ENCODE data around the gene AMBP. TPM values are rescaled to one million over a fixed set of nuclear protein-coding genes. Genes with fewer than 3 reads are reported as not detected.
"Not testable (repeated sequence)": the region's sequence is repeated elsewhere in the genome, so short reads cannot be mapped to it uniquely, and the experiment has no call there.

The AMBP gene
- total RNA-seq, 1 experiment from 2014 or later: not detected

DNA sequence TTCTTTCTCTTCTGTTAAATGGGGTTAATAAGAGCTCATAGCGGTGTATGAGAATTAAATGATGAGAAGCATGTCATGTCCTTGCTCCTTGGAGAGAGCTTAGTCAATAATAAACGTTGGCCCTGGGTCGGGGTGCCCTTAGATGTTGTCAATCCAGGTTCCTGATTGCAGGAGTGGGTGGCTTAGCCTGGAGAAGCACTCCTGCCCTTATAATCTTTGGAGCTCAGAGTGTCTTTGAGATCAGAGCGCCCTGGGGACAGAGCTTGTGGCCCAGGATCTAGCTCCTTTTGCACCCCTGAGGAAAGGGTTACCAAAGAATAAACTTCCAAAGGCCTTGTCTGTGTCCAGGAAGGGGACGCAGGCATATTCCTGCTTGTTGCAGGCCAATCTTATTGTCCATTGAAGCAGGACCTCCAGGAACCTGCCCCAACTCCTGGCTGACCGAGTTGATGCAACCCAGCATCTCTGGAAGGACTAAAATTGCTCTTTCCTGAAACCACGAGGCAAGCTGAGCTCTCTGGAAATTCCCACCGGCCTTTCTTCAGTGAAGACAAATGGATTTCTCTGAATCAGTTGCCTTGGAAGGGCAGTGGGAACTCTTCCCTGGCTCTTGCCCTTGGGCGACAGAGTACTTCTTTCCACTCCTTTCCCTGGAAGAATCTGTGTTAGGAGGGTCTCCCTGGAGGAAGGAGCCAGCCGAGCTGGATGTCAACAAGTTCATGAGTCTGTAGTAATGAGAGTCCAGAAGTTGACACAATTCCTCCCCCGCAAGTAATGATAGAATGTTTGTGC, 6.4 kb upstream of the AMBP start:
- H3K27me3 ChIP-seq (replicated peaks; ENCODE audit: insufficient read depth, low read depth, low read length, poor library complexity): no peaks in the 10 kb centered on the region
- no peak for DNase-seq (ENCODE audit: low spot score)
- CTCF ChIA-PET: interaction anchor here (0.5 to 1.9 kb wide), 2 partner anchors 24 to 305 kb away, joined by 4 to 8 read pairs; no protein-coding TSS in a partner anchor
- no peak overlapping the region for H3K27ac ChIP-seq (ENCODE audit: low read depth, low read length, poor library complexity, severe bottlenecking)
- intact Hi-C loops (cut with micrococcal nuclease; ENCODE audit: unreplicated experiment): no loop called here
- H3K9me3 ChIP-seq (ENCODE audit: low read depth, low read length, poor library complexity, severe bottlenecking): no peaks in the 10 kb centered on the region
- no peaks in the 10 kb centered on the region for H3K4me1 ChIP-seq (ENCODE audit: insufficient read depth, low read length, poor library complexity, severe bottlenecking)
- no TSS peak for BruUV-seq (replicated peaks)
- TF ChIP-seq, protein P1, sequence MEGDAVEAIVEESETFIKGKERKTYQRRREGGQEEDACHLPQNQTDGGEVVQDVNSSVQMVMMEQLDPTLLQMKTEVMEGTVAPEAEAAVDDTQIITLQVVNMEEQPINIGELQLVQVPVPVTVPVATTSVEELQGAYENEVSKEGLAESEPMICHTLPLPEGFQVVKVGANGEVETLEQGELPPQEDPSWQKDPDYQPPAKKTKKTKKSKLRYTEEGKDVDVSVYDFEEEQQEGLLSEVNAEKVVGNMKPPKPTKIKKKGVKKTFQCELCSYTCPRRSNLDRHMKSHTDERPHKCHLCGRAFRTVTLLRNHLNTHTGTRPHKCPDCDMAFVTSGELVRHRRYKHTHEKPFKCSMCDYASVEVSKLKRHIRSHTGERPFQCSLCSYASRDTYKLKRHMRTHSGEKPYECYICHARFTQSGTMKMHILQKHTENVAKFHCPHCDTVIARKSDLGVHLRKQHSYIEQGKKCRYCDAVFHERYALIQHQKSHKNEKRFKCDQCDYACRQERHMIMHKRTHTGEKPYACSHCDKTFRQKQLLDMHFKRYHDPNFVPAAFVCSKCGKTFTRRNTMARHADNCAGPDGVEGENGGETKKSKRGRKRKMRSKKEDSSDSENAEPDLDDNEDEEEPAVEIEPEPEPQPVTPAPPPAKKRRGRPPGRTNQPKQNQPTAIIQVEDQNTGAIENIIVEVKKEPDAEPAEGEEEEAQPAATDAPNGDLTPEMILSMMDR (conservative IDR thresholded peaks at IDR 0.05; ENCODE audit: low read depth, low read length): no peak
- TF ChIP-seq EZH2 (IDR thresholded peaks at IDR 0.05; ENCODE audit: borderline replicate concordance, low read depth, low read length, poor library complexity, severe bottlenecking): no peak
- no peaks in the 10 kb centered on the region for H3K36me3 ChIP-seq (ENCODE audit: insufficient read depth, low read length, poor library complexity, severe bottlenecking)
- no peak overlapping the region for H3K4me3 ChIP-seq (ENCODE audit: low read depth, low read length, poor library complexity, severe bottlenecking)
- POLR2A ChIA-PET (ENCODE audit: low non-redundant PET): interaction anchor here (0.7 kb wide), 1 partner anchor 560 kb away, joined by 3 read pairs; no protein-coding TSS in a partner anchor

DNA sequence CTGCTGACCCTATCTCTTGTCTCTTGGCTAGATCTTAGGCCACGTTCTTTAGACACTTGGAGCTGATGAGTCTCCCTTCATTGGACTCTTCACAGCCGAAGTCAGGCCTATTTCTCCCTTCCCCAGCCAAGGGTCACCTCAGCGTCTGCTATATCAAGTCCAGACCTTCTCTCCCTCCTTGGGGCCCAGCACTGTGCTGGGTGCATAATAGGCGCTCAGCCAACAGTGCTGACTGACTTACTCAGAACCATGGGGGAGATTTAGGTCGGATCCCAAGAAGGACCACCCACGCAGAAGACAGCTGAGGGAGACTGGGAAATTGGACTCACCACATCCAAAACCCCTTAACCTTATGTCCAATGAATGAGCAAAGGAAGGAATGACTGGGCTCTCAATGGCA, 5.6 kb upstream of the AMBP start:
- Histone ChIP-seq H3K36me3 (ENCODE audit: insufficient read depth, low read length, poor library complexity, severe bottlenecking) (no peaks in the 10 kb centered on the region), H3K9me3 (ENCODE audit: low read depth, low read length, poor library complexity, severe bottlenecking) (no peaks in the 10 kb centered on the region), H3K27me3 (replicated peaks; ENCODE audit: insufficient read depth, low read depth, low read length, poor library complexity) (no peaks in the 10 kb centered on the region), H3K27ac (ENCODE audit: low read depth, low read length, poor library complexity, severe bottlenecking) (no peak overlapping the region), H3K4me1 (ENCODE audit: insufficient read depth, low read length, poor library complexity, severe bottlenecking) (no peaks in the 10 kb centered on the region), H3K4me3 (ENCODE audit: low read depth, low read length, poor library complexity, severe bottlenecking) (no peak overlapping the region)
- ChIA-PET POLR2A (ENCODE audit: low non-redundant PET) (no interaction called here), CTCF (interaction anchor here (0.6 to 1.9 kb wide), 2 partner anchors 24 to 205 kb away, joined by 3 to 8 read pairs; no protein-coding TSS in a partner anchor)
- intact Hi-C loops (cut with micrococcal nuclease; ENCODE audit: unreplicated experiment): no loop called here
- BruUV-seq (replicated peaks): no TSS peak
- TF ChIP-seq, protein P1 (conservative IDR thresholded peaks at IDR 0.05; ENCODE audit: low read depth, low read length): no peak
- TF ChIP-seq EZH2 (IDR thresholded peaks at IDR 0.05; ENCODE audit: borderline replicate concordance, low read depth, low read length, poor library complexity, severe bottlenecking): no peak
- DNase-seq (ENCODE audit: low spot score): no peak

DNA sequence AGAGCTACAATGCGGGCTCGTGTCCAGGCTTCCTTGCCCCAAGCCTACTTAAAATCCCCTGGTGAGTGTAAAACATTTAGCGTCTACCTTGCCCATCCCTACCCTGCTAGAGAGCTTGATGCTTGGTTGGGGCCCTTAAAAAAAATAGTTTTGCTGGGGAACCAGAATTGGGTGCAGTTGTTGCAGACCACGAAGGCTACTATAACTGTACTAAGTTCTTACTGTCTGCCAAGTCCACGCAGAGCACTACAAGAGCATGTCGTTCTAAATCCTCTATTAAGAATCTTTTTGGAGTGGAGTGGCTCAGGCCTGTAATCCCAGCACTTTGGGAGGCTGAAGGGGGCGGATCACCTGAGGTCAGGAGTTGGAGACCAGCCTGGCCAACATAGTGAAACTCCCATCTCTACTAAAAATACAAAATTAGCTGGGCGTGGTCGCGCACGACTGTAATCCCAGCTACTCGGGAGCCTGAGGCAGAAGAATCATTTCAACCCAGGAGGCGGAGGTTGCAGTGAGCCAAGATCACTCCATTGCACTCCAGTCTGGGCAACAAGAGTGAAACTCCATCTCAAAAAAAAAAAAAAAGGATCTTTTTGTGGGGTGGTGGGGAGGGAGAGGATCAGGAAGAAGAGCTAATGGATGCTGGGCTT, 4.8 kb upstream of the AMBP start:
- H3K27ac ChIP-seq (ENCODE audit: low read depth, low read length, poor library complexity, severe bottlenecking); H3K4me3 ChIP-seq (ENCODE audit: low read depth, low read length, poor library complexity, severe bottlenecking); POLR2A ChIA-PET (ENCODE audit: low non-redundant PET); H3K27me3 ChIP-seq (replicated peaks; ENCODE audit: insufficient read depth, low read depth, low read length, poor library complexity); H3K36me3 ChIP-seq (ENCODE audit: insufficient read depth, low read length, poor library complexity, severe bottlenecking); BruUV-seq (replicated peaks); H3K4me1 ChIP-seq (ENCODE audit: insufficient read depth, low read length, poor library complexity, severe bottlenecking); H3K9me3 ChIP-seq (ENCODE audit: low read depth, low read length, poor library complexity, severe bottlenecking); DNase-seq (ENCODE audit: low spot score): not testable (repeated sequence)
- intact Hi-C loops (cut with micrococcal nuclease; ENCODE audit: unreplicated experiment): loop anchor here (1.0 kb wide), 1 partner anchor 208 kb away; no protein-coding TSS in a partner anchor
- CTCF ChIA-PET: interaction anchor here (0.6 to 1.9 kb wide), 12 partner anchors 13 to 276 kb away, joined by 3 to 19 read pairs (median 4); no protein-coding TSS in a partner anchor

All from A673 (cell line).